Panc1 (cell line): ENCODE measurements around the gene SPATS2L. TPM values are rescaled to one million over a fixed set of nuclear protein-coding genes. Genes with fewer than 3 reads are reported as not detected.
A peak's percentile ranks its signal among the peaks of the same experiment; 100 is the strongest.

Source experiments
- ATAC-seq: fragments of 200-7000 bp; cut with Tn5 transposase; 2 replicates; pipeline ENCODE4 v1.9.1; 2020; ENCODE audit warnings: mild to moderate bottlenecking, moderate library complexity
- BruUV-seq: library from RNA; stranded (reverse); fragments of 400-500 nt; replicated peaks from 2 replicates; lab custom pipeline; 2021; lab: Mats Ljungman, UMichigan
- CTCF ChIA-PET: fragments of 300-600 bp; sonication (Branson Sonifier 250); formaldehyde crosslinking; loops from one replicate; lab custom pipeline; 2022; ENCODE audit warnings: antibody characterized with exemption; lab: Charles Lee
- POLR2A ChIA-PET: fragments of 300-600 bp; sonication (Branson Sonifier 250); formaldehyde crosslinking; loops from one replicate; lab custom pipeline; 2022; ENCODE audit warnings: antibody characterized with exemption; lab: Charles Lee
- DNase-seq: peaks from one replicate; pipeline ENCODE4 v3.0.0-alpha.2; 2010; ENCODE audit warnings: low read depth, low spot score
- H3K27ac ChIP-seq: 2 replicates; pipeline ENCODE4 v1.5.1; 2011; ENCODE audit warnings: mild to moderate bottlenecking, low read length, inconsistent platforms
- H3K27me3 ChIP-seq: fragments of 200-500 bp; sonication (Bioruptor generic); 2 replicates; pipeline ENCODE4 v1.6.0; 2014; ENCODE audit warnings: low read length, inconsistent platforms; ENCODE audit not compliant: control insufficient read depth, insufficient read depth
- H3K36me3 ChIP-seq: fragments of 200-500 bp; sonication (Bioruptor generic); 2 replicates; pipeline ENCODE4 v1.5.1; 2014; ENCODE audit warnings: inconsistent platforms, mild to moderate bottlenecking, low read length, moderate library complexity; ENCODE audit not compliant: control insufficient read depth, insufficient read depth
- H3K4me1 ChIP-seq: 2 replicates; pipeline ENCODE4 v1.5.1; 2011; ENCODE audit warnings: inconsistent platforms, mild to moderate bottlenecking, low read length, moderate library complexity; ENCODE audit not compliant: control insufficient read depth, insufficient read depth
- H3K4me3 ChIP-seq, 2 experiments: 2 replicates each; pipeline ENCODE4 v1.5.1; 2011 to 2012; ENCODE audit warnings: low read depth in 2 of 2, low read length in 2 of 2, mild to moderate bottlenecking in 2 of 2, inconsistent platforms in 1 of 2, moderate library complexity in 1 of 2
- H3K9me3 ChIP-seq: fragments of 200-500 bp; sonication (Bioruptor generic); 2 replicates; pipeline ENCODE4 v1.5.1; 2014; ENCODE audit warnings: low read depth, mild to moderate bottlenecking, inconsistent platforms, low read length, moderate library complexity; ENCODE audit not compliant: control insufficient read depth, insufficient read depth
- CTCF ChIP-seq: fragments of 450-650 bp; IDR thresholded peaks from 2 replicates; pipeline ENCODE4 v1.5.1; 2017; ENCODE audit warnings: mild to moderate bottlenecking
- POLR2AphosphoS5 ChIP-seq: IDR thresholded peaks from 2 replicates; pipeline ENCODE4 v1.6.1; 2012; ENCODE audit warnings: mild to moderate bottlenecking, low read depth, low read length, moderate library complexity
- SIN3A ChIP-seq: IDR thresholded peaks from 2 replicates; pipeline ENCODE4 v1.6.1; 2012; ENCODE audit warnings: low read depth, mild to moderate bottlenecking, low read length, moderate library complexity, borderline replicate concordance; ENCODE audit not compliant: insufficient read depth
- TCF7L2 ChIP-seq: IDR thresholded peaks from 2 replicates; pipeline ENCODE4 v1.6.1; 2011; ENCODE audit warnings: mild to moderate bottlenecking, low read depth, low read length, inconsistent platforms
- in situ Hi-C: cut with HindIII; loops from 2 replicates; pipeline ENCODE4 v1.10.0; 2016; ENCODE audit warnings: low sequenced_read_pairs, low pct_unique_long_range_greater_than_20kb
- intact Hi-C: fragments of 100-400 bp; cut with micrococcal nuclease; formaldehyde crosslinking; loops from one replicate; pipeline ENCODE4 v1.10.0; 2022; ENCODE audit not compliant: unreplicated experiment
- total RNA-seq: library from RNA; stranded (reverse); gene quantifications from one replicate; pipeline ENCODE4 v1.2.1, GENCODE V29; 2021; ENCODE audit not compliant: unreplicated experiment
- TF ChIP-seq, protein P1 (sequence below), 2 experiments: IDR thresholded peaks; 2 replicates each; pipeline ENCODE4 v1.6.1; 2011 to 2012; ENCODE audit warnings: low read depth in 2 of 2, control low read depth in 1 of 2, low read length in 1 of 2, mild to moderate bottlenecking in 1 of 2, moderate library complexity in 1 of 2; ENCODE audit not compliant: insufficient read depth in 1 of 2

SPATS2L gene
- total RNA-seq, 1 experiment from 2014 or later, result 282 TPM

GRCh38 chr2:200408428-200409316 lies 102.2 kb downstream of the SPATS2L start:
- H3K4me3 ChIP-seq, result peak overlapping the region in 1 of 2 experiments; percentile 30; a peak in 2 of 4 replicates
- no TSS peak for BruUV-seq
- CTCF ChIA-PET, result interaction anchor here (0.5 to 0.6 kb wide), 3 partner anchors 123 to 485 kb away, joined by 3 to 7 read pairs (median 4); no protein-coding TSS in a partner anchor
- DNase-seq, result peak; percentile 54
- H3K9me3 ChIP-seq, result peaks cover 6% of the 10 kb centered on the region; the same call in 1 of the 2 replicates
- peak overlapping the region; percentile 100 for H3K27ac ChIP-seq
- peaks cover 13% of the 10 kb centered on the region; the same call in 1 of the 2 replicates for H3K36me3 ChIP-seq
- TF ChIP-seq CTCF, result no peak
- TF ChIP-seq, protein P1, sequence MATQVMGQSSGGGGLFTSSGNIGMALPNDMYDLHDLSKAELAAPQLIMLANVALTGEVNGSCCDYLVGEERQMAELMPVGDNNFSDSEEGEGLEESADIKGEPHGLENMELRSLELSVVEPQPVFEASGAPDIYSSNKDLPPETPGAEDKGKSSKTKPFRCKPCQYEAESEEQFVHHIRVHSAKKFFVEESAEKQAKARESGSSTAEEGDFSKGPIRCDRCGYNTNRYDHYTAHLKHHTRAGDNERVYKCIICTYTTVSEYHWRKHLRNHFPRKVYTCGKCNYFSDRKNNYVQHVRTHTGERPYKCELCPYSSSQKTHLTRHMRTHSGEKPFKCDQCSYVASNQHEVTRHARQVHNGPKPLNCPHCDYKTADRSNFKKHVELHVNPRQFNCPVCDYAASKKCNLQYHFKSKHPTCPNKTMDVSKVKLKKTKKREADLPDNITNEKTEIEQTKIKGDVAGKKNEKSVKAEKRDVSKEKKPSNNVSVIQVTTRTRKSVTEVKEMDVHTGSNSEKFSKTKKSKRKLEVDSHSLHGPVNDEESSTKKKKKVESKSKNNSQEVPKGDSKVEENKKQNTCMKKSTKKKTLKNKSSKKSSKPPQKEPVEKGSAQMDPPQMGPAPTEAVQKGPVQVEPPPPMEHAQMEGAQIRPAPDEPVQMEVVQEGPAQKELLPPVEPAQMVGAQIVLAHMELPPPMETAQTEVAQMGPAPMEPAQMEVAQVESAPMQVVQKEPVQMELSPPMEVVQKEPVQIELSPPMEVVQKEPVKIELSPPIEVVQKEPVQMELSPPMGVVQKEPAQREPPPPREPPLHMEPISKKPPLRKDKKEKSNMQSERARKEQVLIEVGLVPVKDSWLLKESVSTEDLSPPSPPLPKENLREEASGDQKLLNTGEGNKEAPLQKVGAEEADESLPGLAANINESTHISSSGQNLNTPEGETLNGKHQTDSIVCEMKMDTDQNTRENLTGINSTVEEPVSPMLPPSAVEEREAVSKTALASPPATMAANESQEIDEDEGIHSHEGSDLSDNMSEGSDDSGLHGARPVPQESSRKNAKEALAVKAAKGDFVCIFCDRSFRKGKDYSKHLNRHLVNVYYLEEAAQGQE (IDR thresholded peaks at IDR 0.05; ENCODE audit: insufficient read depth in 1 of 2, low read depth in 2 of 2, low read length in 1 of 2), result no peak
- TF ChIP-seq TCF7L2, result peak; percentile 99
- 0 out of 2 replicates have a peak, but pooled peaks have one; percentile 46 for TF ChIP-seq SIN3A
- TF ChIP-seq POLR2AphosphoS5, result peak; percentile 56
- intact Hi-C loops, result no loop called here
- POLR2A ChIA-PET, result interaction anchor here (0.8 kb wide), 1 partner anchor 100 kb away, joined by 3 read pairs; no protein-coding TSS in a partner anchor
- in situ Hi-C loops, result no loop called here
- H3K4me1 ChIP-seq, result peaks cover 83% of the 10 kb centered on the region
- ATAC-seq, result peak; percentile 73
- no peaks in the 10 kb centered on the region for H3K27me3 ChIP-seq

DNA sequence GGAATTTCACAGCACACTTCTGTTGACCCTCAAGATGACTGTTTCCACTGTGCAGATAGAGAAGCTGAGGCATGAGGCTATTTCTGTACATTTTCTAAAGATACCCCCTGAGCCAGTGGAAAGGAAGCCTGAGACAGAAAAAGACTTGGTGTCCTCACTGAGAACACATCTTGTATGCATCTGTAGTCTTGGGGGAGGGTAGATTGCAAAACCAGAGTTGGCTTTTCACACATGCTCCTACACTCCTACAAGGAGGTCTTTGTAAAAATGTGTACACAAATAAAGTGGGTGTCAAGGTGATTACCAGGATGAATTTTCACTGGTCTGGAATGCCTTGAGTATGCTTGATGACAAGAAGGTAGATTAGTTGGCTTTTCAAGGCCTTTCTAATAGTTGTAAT lies 105.3 kb downstream of the SPATS2L start:
- H3K4me3 ChIP-seq, result no peak overlapping the region
- H3K27me3 ChIP-seq, result no peaks in the 10 kb centered on the region
- peaks cover 55% of the 10 kb centered on the region for H3K4me1 ChIP-seq
- DNase-seq (no peak), ATAC-seq (no peak)
- ChIA-PET CTCF (no interaction called here), POLR2A (no interaction called here)
- BruUV-seq, result no TSS peak
- peaks cover 27% of the 10 kb centered on the region; the same call in 1 of the 2 replicates for H3K36me3 ChIP-seq
- peak overlapping the region; percentile 100 for H3K27ac ChIP-seq
- intact Hi-C loops (no loop called here), in situ Hi-C loops (no loop called here)
- TF ChIP-seq CTCF (no peak), POLR2AphosphoS5 (no peak), TCF7L2 (no peak), SIN3A (no peak)
- TF ChIP-seq, protein P1 (IDR thresholded peaks at IDR 0.05; ENCODE audit: insufficient read depth in 1 of 2, low read depth in 2 of 2, low read length in 1 of 2), result no peak
- H3K9me3 ChIP-seq, result no peaks in the 10 kb centered on the region
